Activated T-cell treated with anti-CD3 and anti-CD28 coated beads for 24 hours (primary cell): ENCODE results near the gene MUSTN1.

ENCODE experiments used
- DNase-seq: peaks from one replicate; pipeline ENCODE4 v3.0.0-alpha.2; 2020; ENCODE audit warnings: low read depth

Gene MUSTN1

GRCh38 chr3:52805270-52806039 is 29.4 kb downstream of the MUSTN1 start:
- no peak for DNase-seq

- no peak for DNase-seq
Measured at GRCh38 chr3:52801839-52802238, 33.0 kb downstream of the MUSTN1 start.

GRCh38 chr3:52800079-52800478 is 34.7 kb downstream of the MUSTN1 start:
- no peak for DNase-seq

GRCh38 chr3:52798978-52799476 is 35.8 kb downstream of the MUSTN1 start:
- no peak for DNase-seq

- no peak for DNase-seq
Measured at GRCh38 chr3:52798376-52798977, 36.3 kb downstream of the MUSTN1 start.

- no peak for DNase-seq
Measured at GRCh38 chr3:52796411-52796810, 38.4 kb downstream of the MUSTN1 start.

GRCh38 chr3:52795298-52795900 is 39.4 kb downstream of the MUSTN1 start:
- DNase-seq = no peak

GRCh38 chr3:52794612-52795099 is 40.2 kb downstream of the MUSTN1 start, which contains the start of gene ITIH3:
TSS of gene ITIH3 (plus strand) at chr3:52794796. CDS start at chr3:52794804, 8 bp downstream.
- no peak for DNase-seq

- DNase-seq = no peak
Measured at GRCh38 chr3:52793702-52794611, 40.9 kb downstream of the MUSTN1 start.

GRCh38 chr3:52792961-52793695 is 41.7 kb downstream of the MUSTN1 start:
- no peak for DNase-seq

- DNase-seq = no peak
Measured at GRCh38 chr3:52792413-52792812, 42.4 kb downstream of the MUSTN1 start.

- DNase-seq = no peak
Measured at GRCh38 chr3:52791928-52792327, 42.9 kb downstream of the MUSTN1 start.

- no peak for DNase-seq
Measured at GRCh38 chr3:52791366-52791765, 43.5 kb downstream of the MUSTN1 start.

GRCh38 chr3:52790741-52791140 is 44.1 kb downstream of the MUSTN1 start:
- DNase-seq = no peak

- DNase-seq = no peak
Measured at GRCh38 chr3:52790337-52790736, 44.5 kb downstream of the MUSTN1 start.

GRCh38 chr3:52789746-52790040 is 45.1 kb downstream of the MUSTN1 start:
- no peak for DNase-seq

GRCh38 chr3:52788890-52789745 is 45.7 kb downstream of the MUSTN1 start:
- no peak for DNase-seq

- DNase-seq = no peak
Measured at GRCh38 chr3:52787672-52788625, 46.9 kb downstream of the MUSTN1 start.

- DNase-seq = no peak
Measured at GRCh38 chr3:52787246-52787645, 47.6 kb downstream of the MUSTN1 start.
